ENCODE results near the gene ADAM15. TPM values are rescaled to one million over a fixed set of nuclear protein-coding genes. Genes with fewer than 3 reads are reported as not detected.
A peak's percentile ranks its signal among the peaks of the same experiment; 100 is the strongest.

ADAM15 gene
- total RNA-seq, 1 donor from 2014 or later = 68.3 TPM

GRCh38 chr1:155044812-155045657, 6.1 kb upstream of the ADAM15 start:
- no peak overlapping the region for H3K27ac ChIP-seq (ENCODE audit: low read depth, low read length)
- Mint-ChIP-seq H3K9me3 (ENCODE audit: unreplicated experiment) (no peaks in the 10 kb centered on the region), H3K27me3 (ENCODE audit: low read depth, unreplicated experiment) (peaks cover 13% of the 10 kb centered on the region), H3K27ac (ENCODE audit: unreplicated experiment) (peak overlapping the region; percentile 67), H3K4me1 (ENCODE audit: low read depth, unreplicated experiment) (peaks cover 19% of the 10 kb centered on the region), H3K36me3 (ENCODE audit: low read depth, unreplicated experiment) (no peaks in the 10 kb centered on the region), H3K4me3 (ENCODE audit: unreplicated experiment) (no peak overlapping the region)
- H4K20me1 ChIP-seq (ENCODE audit: insufficient read depth, low read length) = peaks cover 3% of the 10 kb centered on the region
- no peaks in the 10 kb centered on the region for H3K79me2 ChIP-seq (ENCODE audit: insufficient read depth, low read length)
- H3K4me2 ChIP-seq (ENCODE audit: low read length) = peak overlapping the region; percentile 30
- H3K36me3 ChIP-seq (ENCODE audit: insufficient read depth, low read length) = no peaks in the 10 kb centered on the region
- H3K27me3 ChIP-seq (ENCODE audit: insufficient read depth, low read length) = peaks cover 2% of the 10 kb centered on the region
- no peak overlapping the region for H3K4me3 ChIP-seq (ENCODE audit: insufficient read depth, low read depth, low read length)
- H2AFZ ChIP-seq (ENCODE audit: low read depth, low read length) = no peak overlapping the region
- FAIRE-seq (peak; percentile 17), DNase-seq (ENCODE audit: low read depth) (peak; percentile 52)
- TF ChIP-seq CTCF (IDR thresholded peaks at IDR 0.05; ENCODE audit: insufficient read depth, low read depth, low read length) (peak; percentile 66), EZH2 (IDR thresholded peaks at IDR 0.05; ENCODE audit: insufficient read depth, low read length) (no peak)
- peaks cover 21% of the 10 kb centered on the region for H3K4me1 ChIP-seq (ENCODE audit: insufficient read depth, low read length)
- H3K9ac ChIP-seq (ENCODE audit: low read length) = no peak overlapping the region
- no peaks in the 10 kb centered on the region for H3K9me3 ChIP-seq (ENCODE audit: insufficient read depth, low read depth, low read length)

DNA sequence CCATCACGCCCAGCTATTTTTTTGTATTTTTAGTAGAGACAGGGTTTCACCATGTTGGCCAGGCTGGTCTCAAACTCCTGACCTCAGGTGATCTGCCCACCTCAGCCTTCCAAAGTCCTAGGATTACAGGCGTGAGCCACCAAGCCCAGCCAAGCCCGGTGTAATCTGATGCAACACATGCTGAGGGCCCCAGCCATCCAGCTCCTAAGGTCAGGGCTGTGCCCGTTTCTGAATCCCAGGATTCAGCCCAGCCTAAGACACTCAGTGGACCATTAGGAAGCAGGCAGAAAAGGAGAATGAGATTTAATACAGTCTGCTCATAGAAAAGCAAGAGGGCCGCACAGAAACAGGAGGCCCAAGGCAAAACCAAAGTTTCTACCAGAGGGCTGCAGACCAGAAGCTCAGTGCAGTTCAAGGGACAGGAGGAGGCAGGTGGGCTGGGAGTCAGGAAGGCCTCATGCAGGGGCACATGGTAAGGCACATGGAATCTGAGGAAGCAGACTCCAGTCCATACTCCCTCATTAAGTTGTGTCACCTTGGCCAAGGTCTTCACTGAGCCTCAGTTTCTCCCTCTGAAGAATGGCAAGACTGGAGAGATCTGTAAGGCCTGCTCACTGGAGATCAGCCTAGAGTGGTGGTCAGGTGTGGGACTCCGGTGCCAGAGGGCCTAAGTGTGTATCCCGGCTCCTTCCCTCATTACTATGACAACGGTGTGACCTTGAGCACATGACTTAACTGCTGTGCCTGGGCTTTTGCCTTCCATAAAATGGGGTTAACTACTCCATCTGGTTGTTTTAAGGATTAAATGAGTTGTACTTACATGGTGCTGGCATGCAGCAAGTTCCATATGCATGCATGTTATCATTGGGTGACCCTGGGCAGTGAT, 2.4 kb upstream of the ADAM15 start:
- no peak for DNase-seq (ENCODE audit: low read depth)
- no peaks in the 10 kb centered on the region for H3K36me3 Mint-ChIP-seq (ENCODE audit: low read depth, unreplicated experiment)
- no peak for TF ChIP-seq EZH2 (IDR thresholded peaks at IDR 0.05; ENCODE audit: insufficient read depth, low read length)
- no peak for TF ChIP-seq CTCF (IDR thresholded peaks at IDR 0.05; ENCODE audit: insufficient read depth, low read depth, low read length)
- H3K9me3 Mint-ChIP-seq (ENCODE audit: unreplicated experiment) = no peaks in the 10 kb centered on the region
- no peaks in the 10 kb centered on the region for H3K36me3 ChIP-seq (ENCODE audit: insufficient read depth, low read length)
- no peaks in the 10 kb centered on the region for H3K79me2 ChIP-seq (ENCODE audit: insufficient read depth, low read length)
- no peak overlapping the region for H3K4me3 ChIP-seq (ENCODE audit: insufficient read depth, low read depth, low read length)
- H3K27ac ChIP-seq (ENCODE audit: low read depth, low read length) = no peak overlapping the region
- no peak overlapping the region for H2AFZ ChIP-seq (ENCODE audit: low read depth, low read length)
- H3K9ac ChIP-seq (ENCODE audit: low read length) = no peak overlapping the region
- no peak overlapping the region for H3K4me2 ChIP-seq (ENCODE audit: low read length)
- H3K27me3 Mint-ChIP-seq (ENCODE audit: low read depth, unreplicated experiment) = no peaks in the 10 kb centered on the region
- FAIRE-seq = no peak
- H3K4me1 ChIP-seq (ENCODE audit: insufficient read depth, low read length) = peaks cover 37% of the 10 kb centered on the region
- H3K27me3 ChIP-seq (ENCODE audit: insufficient read depth, low read length) = no peaks in the 10 kb centered on the region
- H3K9me3 ChIP-seq (ENCODE audit: insufficient read depth, low read depth, low read length) = no peaks in the 10 kb centered on the region
- no peak overlapping the region for H3K27ac Mint-ChIP-seq (ENCODE audit: unreplicated experiment)
- peaks cover 9% of the 10 kb centered on the region for H4K20me1 ChIP-seq (ENCODE audit: insufficient read depth, low read length)
- peaks cover 31% of the 10 kb centered on the region for H3K4me1 Mint-ChIP-seq (ENCODE audit: low read depth, unreplicated experiment)
- no peak overlapping the region for H3K4me3 Mint-ChIP-seq (ENCODE audit: unreplicated experiment)

Data from astrocyte (in vitro differentiated cells and primary cell).